Nucleus accumbens (tissue), 56 donors: Measurements from ENCODE around the gene C13orf46.
"Not testable (repeated sequence)": the region's sequence is repeated elsewhere in the genome, so short reads cannot be mapped to it uniquely, and the experiment has no call there.

Source experiments
- DNase-seq, 56 donors: peaks; one replicate each; lab custom pipeline; 2025; lab: John Stamatoyannopoulos, UW

Gene C13orf46

DNA sequence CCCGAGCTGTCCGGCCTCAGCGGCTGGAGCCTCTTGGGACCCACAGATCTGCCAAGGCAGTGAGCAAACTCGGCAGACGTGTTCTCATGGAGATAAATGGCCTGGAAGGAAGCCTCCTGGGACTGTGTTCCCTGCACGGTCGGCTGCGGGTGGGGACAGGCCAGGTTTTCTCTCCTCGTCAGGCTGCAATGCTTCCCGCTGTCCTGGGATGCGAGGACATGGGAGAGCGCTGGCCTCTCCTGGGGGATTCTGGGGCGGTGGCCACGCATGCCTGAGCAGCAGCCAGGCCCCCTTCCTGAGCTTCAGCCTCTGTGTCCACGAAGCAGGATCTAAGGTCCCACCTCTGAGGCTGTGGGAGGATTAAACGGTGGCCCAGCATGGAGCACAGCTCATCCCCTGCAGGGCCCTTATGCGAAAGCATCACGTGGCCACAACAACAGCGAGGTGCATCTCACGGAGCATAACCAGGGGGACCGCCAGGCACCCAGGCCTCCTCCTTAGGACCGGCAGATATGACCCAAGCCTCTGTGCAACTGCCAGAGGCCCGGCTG is 21.2 kb upstream of the C13orf46 start:
- no peak for DNase-seq

DNA sequence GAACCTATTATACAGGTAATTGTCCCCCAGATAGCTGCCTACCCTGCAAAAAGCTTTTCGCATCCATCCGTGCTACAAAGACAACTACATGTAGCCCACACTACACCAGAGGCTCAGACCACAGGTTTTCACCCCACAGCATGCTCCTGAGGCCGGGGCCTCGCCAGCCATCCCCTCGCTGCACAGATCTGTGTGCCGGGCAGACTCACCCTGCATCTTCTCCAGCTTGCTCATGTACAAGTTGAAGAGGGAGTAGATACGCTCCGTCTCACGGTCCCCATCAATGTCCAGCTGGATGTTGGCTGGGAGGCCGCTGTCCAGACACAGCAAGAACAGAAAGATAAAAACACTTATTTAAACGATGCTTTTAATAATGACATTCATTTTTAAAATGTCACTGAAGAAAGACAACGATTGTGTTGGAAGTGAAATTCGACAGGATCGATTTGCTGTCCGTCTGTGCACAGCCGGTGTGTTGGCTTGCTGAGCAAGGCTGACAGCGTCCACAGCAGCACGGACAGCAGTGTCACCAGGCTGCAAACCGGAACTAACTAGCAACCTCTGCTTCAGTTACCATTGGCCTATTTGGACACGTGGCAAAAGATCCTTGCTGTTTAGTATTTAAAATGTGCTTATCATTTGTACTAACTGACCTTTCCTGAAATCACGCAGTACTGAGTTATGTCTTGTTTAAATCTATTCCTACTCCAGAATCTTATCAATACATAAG is 18.6 kb upstream of the C13orf46 start:
- DNase-seq: no peak

DNA sequence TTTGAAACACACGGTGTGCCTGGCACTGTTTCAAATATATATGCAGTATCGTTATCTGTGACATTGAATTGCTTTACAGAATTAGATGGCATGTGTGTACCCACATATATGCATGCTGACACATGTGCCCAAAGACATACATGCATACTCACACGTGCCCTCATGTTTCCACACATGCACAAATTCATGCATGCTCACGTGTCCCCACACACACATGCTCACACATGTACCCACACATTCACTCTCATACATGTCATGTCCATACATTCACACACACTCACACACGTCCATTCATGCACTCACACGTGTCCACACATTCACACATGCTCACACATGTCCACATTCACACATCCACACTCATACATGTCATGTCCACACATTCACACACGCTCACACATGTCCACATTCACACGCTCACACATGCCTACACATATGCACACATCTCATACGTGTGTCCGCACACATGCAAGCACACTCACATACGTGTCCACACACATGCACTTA is 17.9 kb upstream of the C13orf46 start:
- no peak for DNase-seq

DNA sequence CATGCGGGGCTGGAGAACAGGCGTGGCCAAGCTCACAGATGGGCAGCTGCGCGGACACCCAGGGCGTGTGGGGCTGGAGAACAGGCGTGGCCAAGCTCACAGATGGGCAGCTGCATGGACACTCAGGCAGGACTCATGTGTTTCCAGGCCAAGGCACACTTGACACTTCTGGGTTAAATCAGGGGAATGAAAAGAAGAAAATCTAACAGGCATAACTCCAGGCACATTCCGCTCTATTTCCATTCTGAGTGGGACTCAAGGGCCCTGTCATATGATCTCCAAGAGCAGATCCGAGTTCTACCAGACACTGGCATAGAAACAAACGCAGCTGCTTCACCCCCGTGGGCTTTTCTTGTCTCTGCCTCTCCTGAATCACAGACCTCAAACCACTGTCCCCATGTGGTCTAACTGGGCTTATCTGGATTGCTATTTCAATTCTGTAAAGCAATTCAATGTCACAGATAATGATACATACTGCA is 17.4 kb upstream of the C13orf46 start:
- DNase-seq: peak in 4 of 56 donors; percentile 4 to 21 (median 12)

DNA sequence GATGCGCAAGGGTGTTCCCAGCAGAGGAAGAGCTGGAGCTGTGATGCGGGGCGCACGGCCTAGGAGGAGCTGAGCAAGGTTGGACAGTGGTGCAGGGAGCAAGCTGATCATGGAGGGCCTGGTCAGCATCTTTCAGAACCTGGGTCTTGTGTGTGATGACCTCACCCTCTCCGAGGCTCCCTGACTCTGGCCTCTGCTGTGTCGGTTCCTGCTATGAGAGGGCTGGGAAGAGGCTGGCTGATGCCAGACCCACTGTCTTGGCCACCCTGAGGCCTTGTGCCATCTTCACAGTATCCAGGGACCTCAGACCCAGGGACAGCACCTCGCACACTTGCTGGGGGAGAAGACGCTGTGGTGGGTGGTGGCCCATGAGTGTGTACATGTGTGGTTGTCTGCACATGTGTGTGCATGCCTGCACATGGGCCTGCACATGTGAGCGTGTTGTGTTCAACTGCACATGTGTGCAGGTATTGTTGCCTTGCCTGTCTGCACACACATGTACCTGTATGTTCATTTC is 16.5 kb upstream of the C13orf46 start:
- no peak for DNase-seq

DNA sequence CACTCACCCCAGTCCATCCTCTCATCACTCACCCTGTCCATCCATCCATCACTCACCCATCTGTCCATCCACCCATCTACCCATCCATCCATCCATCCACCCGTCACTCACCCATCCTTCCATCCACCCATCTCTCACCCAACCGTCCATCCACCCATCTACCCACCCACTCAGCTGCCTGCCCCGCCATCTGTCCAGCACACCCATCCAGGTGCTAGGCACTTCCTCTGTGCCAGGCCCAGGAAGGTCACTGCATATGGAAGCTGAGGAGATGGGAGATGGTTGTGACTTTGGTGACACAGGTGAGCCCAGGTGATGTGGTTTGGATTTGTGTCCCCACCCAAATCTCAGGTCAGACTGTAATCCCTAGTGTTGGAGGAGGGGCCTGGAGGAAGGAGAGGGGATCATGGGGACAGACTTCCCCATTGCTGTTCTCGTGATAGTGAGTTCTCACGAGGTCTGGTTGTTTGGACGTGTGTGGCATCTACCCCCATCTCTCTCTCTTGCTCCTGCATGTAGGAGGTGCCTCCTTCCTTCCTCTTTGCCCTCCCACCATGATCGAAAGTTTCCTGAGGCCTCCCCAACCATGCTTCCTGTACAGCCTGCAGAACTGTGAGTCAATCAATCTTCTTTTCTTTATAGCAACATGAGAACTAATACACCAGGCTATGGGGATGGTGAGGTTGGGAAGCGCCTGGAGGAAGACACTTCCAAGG is 15.9 kb upstream of the C13orf46 start:
- DNase-seq: no peak

GRCh38 chr13:113988859-113989258 is 15.0 kb upstream of the C13orf46 start:
- not testable (repeated sequence) for DNase-seq

DNA sequence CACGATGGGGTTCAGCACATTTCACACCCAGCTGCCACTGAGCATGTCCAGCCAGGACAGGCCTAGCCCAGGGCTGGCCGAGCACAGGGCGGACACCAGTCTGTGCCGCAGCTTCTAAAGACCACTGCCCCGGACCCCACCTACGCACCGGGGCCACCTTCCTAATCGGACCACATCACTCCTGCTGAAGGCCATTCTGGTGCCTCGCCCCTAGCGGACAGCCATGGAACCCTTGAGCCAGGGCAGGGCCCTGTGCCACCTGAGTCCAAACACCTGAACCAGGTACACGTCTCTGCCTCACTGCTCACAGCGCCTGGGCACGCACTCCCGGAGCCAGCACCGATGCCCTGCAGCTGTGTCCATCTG is 8.4 kb upstream of the C13orf46 start:
- DNase-seq: no peak

DNA sequence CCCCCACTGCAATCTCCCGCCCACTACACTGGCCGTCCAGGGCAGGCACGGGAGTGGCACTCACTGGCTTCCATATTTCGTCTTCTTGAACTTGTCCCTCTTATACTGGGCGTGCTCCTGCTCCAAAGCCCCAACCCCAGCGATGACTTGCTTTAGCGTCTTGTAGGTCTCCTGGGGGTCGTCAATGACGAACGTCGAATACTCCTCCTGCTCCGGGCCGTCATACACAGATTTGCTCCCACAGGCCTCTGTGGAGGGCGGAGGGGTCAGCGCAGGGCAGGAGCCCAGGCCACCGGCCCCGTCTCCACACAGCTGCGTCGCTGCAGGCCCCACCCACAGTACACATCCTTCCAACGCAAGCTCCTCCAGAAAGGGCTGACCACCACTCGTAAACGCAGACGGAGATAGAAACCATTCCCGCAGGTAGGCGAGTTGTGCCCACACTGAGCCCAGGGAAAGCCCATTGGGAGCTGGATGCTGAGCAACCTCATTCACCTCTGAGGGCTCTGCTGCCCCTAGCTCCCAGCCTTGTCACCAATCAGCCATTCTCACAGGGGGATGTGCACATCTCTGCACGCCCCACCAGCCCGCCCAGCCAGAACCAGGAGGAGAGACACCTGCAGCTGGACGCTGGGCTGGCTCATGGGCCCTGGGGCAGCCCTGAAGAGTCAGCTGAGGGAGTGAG is 7.9 kb upstream of the C13orf46 start:
- DNase-seq: no peak

- no peak for DNase-seq
Measured at GRCh38 chr13:113981194-113981605, 7.3 kb upstream of the C13orf46 start.

GRCh38 chr13:113980489-113981064 is 6.7 kb upstream of the C13orf46 start:
- no peak for DNase-seq

GRCh38 chr13:113979791-113980471 is 6.1 kb upstream of the C13orf46 start:
- DNase-seq: no peak

DNA sequence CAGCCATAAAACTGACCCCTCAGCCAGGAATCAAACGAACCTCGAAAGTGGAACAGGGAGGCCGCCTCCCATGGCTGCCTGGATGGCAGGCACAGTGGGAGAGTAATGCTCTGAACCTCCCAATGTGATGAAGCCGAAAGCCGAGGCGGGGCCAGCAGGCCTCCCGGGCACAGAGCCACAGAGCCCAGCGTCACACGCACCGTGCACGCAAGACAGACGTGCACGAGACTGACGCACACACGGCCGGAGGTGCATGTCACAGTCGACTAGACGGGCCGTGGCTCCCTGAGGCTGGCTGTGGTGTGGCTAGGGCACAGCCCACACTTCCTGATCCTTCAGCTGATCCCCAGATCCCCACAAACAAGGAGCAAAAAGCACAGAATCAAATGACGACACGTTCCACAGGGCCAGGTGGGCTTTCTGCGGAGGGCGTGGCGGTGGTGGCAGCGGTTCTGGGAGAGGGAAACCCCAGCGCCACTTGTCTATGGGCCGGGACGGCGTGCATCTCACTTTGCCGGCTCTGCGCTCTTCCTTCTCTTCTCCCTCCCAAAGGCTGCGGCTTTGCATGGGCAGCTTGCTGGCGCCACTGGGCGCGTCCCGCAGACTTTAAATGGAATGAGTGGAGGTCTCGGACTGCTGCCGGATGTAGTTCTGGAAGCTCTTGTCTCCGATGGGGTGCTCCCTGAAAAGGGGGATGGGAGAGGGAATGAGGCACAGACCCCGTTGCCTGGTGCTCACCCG is 5.0 kb upstream of the C13orf46 start:
- DNase-seq: no peak

DNA sequence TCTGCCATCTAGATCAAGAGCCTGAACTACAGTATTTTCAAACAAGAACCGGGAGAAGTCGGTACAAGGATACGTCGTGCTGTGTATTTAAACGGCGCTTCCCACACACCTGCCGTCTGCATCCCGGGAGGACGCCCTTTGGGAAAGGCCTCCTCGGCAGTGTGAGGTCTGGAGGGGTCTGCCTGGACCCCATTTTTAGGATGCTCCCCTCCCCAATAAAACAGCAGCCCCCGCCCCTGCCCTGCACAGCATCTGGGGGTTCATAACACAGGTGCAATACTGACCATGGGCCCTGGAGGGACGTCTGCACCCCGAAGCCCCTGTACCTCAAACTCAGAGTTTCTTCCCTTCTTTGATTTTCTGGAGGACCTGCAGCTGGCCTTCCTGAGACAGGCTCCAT is 4.1 kb upstream of the C13orf46 start:
- DNase-seq: no peak

GRCh38 chr13:113976711-113977684 is 3.1 kb upstream of the C13orf46 start:
- no peak for DNase-seq

- DNase-seq: no peak
Measured at GRCh38 chr13:113975416-113975815, 1.5 kb upstream of the C13orf46 start.

GRCh38 chr13:113974304-113975281 is 717 bp upstream of the C13orf46 start:
- DNase-seq: no peak
